WERI-Rb-1 (cell line): ENCODE measurements around the gene PHLDB2.

Experiments used
- DNase-seq: peaks from one replicate; pipeline ENCODE4 v3.0.0-alpha.2; 2020
- H3K27ac ChIP-seq: fragments of 250-450 bp; sonication (Bioruptor Pico); 2 replicates; pipeline ENCODE4 v1.5.1; 2020; ENCODE audit warnings: mild to moderate bottlenecking, moderate library complexity
- H3K27me3 ChIP-seq: fragments of 250-450 bp; sonication (Bioruptor Pico); 2 replicates; pipeline ENCODE4 v1.5.1; 2021; ENCODE audit warnings: mild to moderate bottlenecking, low read depth, moderate library complexity; ENCODE audit not compliant: insufficient read depth, severe bottlenecking
- H3K36me3 ChIP-seq: fragments of 250-450 bp; sonication (Bioruptor Pico); 2 replicates; pipeline ENCODE4 v1.5.1; 2020; ENCODE audit warnings: mild to moderate bottlenecking, moderate library complexity
- H3K4me3 ChIP-seq: 2 replicates; pipeline ENCODE4 v1.5.1; 2011; ENCODE audit warnings: low read depth, mild to moderate bottlenecking, control low read depth, low read length
- H3K9me3 ChIP-seq: fragments of 250-450 bp; sonication (Bioruptor Pico); 2 replicates; pipeline ENCODE4 v1.5.1; 2021; ENCODE audit warnings: mild to moderate bottlenecking, moderate library complexity; ENCODE audit not compliant: severe bottlenecking
- CTCF ChIP-seq: IDR thresholded peaks from 2 replicates; pipeline ENCODE4 v1.5.1; 2011; ENCODE audit warnings: low read depth, mild to moderate bottlenecking, control low read depth, inconsistent platforms, low read length

PHLDB2 gene

DNA sequence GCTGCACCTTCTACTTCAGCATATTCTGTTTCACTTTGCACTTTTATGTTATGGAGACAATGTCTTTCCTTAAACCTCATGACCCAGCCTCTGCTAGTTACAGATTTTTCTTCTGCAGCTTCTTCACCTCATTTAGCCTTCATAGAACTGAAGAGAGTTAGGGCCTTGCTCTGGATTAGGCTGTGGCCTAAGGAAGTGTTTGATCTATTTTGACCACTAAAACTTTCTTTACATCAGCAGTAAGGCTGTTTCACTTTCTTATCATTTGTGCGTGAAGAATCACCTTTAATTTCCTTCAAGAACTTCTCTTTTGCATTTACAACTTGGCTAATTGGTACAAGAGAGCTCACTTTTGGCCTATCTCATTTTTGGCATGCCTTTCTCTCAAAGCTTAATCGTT, 40.9 kb downstream of the PHLDB2 start:
- H3K36me3 ChIP-seq, result no peaks in the 10 kb centered on the region
- no peaks in the 10 kb centered on the region for H3K9me3 ChIP-seq
- H3K4me3 ChIP-seq, result no peak overlapping the region
- DNase-seq, result no peak
- no peak for TF ChIP-seq CTCF
- no peaks in the 10 kb centered on the region for H3K27me3 ChIP-seq
- no peak overlapping the region for H3K27ac ChIP-seq

DNA sequence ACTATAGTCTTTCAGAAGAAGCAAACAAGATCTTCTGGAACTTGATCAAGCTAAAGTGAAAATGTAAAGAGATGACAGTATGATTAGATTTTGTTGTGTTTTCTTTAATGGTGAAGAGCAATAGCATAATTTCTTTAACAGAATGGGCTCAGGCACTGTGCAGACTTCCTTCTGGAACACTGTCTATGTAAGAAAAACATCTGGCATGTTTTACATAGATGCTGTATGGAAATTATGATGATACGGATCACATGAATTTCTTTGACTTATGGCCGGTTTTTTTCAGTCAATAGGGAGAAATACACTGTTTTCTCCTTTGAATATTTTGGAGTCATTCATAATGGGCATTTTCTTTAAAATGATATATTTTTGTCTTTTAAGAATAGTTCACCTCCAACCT, 42.6 kb downstream of the PHLDB2 start:
- no peaks in the 10 kb centered on the region for H3K36me3 ChIP-seq
- H3K9me3 ChIP-seq, result no peaks in the 10 kb centered on the region
- TF ChIP-seq CTCF, result no peak
- no peak overlapping the region for H3K27ac ChIP-seq
- H3K4me3 ChIP-seq, result no peak overlapping the region
- H3K27me3 ChIP-seq, result no peaks in the 10 kb centered on the region
- no peak for DNase-seq

GRCh38 chr3:111902534-111902933, 43.5 kb downstream of the PHLDB2 start:
- Histone ChIP-seq H3K27me3 (no peaks in the 10 kb centered on the region), H3K36me3 (no peaks in the 10 kb centered on the region), H3K4me3 (no peak overlapping the region), H3K27ac (no peak overlapping the region), H3K9me3 (no peaks in the 10 kb centered on the region)
- DNase-seq, result no peak
- TF ChIP-seq CTCF, result no peak

GRCh38 chr3:111903067-111903511, 44.0 kb downstream of the PHLDB2 start:
- Histone ChIP-seq H3K9me3 (no peaks in the 10 kb centered on the region), H3K36me3 (no peaks in the 10 kb centered on the region), H3K27me3 (no peaks in the 10 kb centered on the region), H3K4me3 (no peak overlapping the region), H3K27ac (no peak overlapping the region)
- no peak for TF ChIP-seq CTCF
- DNase-seq, result no peak

GRCh38 chr3:111904376-111905241, 45.5 kb downstream of the PHLDB2 start:
- no peak for TF ChIP-seq CTCF
- Histone ChIP-seq H3K4me3 (no peak overlapping the region), H3K27me3 (no peaks in the 10 kb centered on the region), H3K9me3 (no peaks in the 10 kb centered on the region), H3K36me3 (no peaks in the 10 kb centered on the region), H3K27ac (no peak overlapping the region)
- DNase-seq, result no peak

- Histone ChIP-seq H3K36me3 (no peaks in the 10 kb centered on the region), H3K27ac (no peak overlapping the region), H3K9me3 (no peaks in the 10 kb centered on the region), H3K4me3 (no peak overlapping the region), H3K27me3 (no peaks in the 10 kb centered on the region)
- no peak for TF ChIP-seq CTCF
- no peak for DNase-seq
Measured at GRCh38 chr3:111906656-111907055, 47.6 kb downstream of the PHLDB2 start.
